HEK293 (cell line): ENCODE results near the gene GHRH.

Source experiments
- CTCF ChIP-seq: fragments of 450-650 bp; formaldehyde crosslinking; IDR thresholded peaks from 2 replicates; pipeline ENCODE4 v1.5.1; 2016; ENCODE audit warnings: missing biosample characterization, missing genetic modification characterization
- PATZ1 ChIP-seq: fragments of 450-650 bp; formaldehyde crosslinking; IDR thresholded peaks from 2 replicates; pipeline ENCODE4 v1.5.1; 2016; ENCODE audit warnings: missing biosample characterization, missing genetic modification characterization
- SP2 ChIP-seq: fragments of 450-650 bp; formaldehyde crosslinking; IDR thresholded peaks from 2 replicates; pipeline ENCODE4 v1.5.1; 2016; ENCODE audit warnings: missing biosample characterization, missing genetic modification characterization
- ZNF132 ChIP-seq: fragments of 450-650 bp; formaldehyde crosslinking; IDR thresholded peaks from 2 replicates; pipeline ENCODE4 v1.5.1; 2017; ENCODE audit warnings: missing biosample characterization, missing genetic modification characterization, borderline replicate concordance
- ZNF202 ChIP-seq: fragments of 450-650 bp; formaldehyde crosslinking; IDR thresholded peaks from 2 replicates; pipeline ENCODE4 v1.5.1; 2016; ENCODE audit warnings: missing biosample characterization, missing genetic modification characterization, borderline replicate concordance
- ZNF660 ChIP-seq: fragments of 450-650 bp; IDR thresholded peaks from 2 replicates; pipeline ENCODE4 v1.5.1; 2018; ENCODE audit warnings: missing biosample characterization, mild to moderate bottlenecking, missing genetic modification characterization
- ZNF776 ChIP-seq: fragments of 450-650 bp; formaldehyde crosslinking; IDR thresholded peaks from 2 replicates; pipeline ENCODE4 v1.5.0; 2017; ENCODE audit warnings: missing biosample characterization, missing genetic modification characterization, borderline replicate concordance
- TF ChIP-seq, protein P1 (sequence below): fragments of 450-650 bp; formaldehyde crosslinking; IDR thresholded peaks from 2 replicates; pipeline ENCODE4 v1.5.1; 2017; ENCODE audit warnings: missing biosample characterization, missing genetic modification characterization

GRCh38 chr20:37240337-37241067, 21.1 kb downstream of the GHRH start:
- TF ChIP-seq ZNF776 (tag by site-specific recombination) (no peak), CTCF (tag by site-specific recombination) (no peak), ZNF132 (tag by site-specific recombination) (no peak), SP2 (no peak), PATZ1 (tag by site-specific recombination) (no peak), ZNF202 (tag by site-specific recombination) (no peak), ZNF660 (tag by site-specific recombination) (no peak)
- TF ChIP-seq, protein P1, sequence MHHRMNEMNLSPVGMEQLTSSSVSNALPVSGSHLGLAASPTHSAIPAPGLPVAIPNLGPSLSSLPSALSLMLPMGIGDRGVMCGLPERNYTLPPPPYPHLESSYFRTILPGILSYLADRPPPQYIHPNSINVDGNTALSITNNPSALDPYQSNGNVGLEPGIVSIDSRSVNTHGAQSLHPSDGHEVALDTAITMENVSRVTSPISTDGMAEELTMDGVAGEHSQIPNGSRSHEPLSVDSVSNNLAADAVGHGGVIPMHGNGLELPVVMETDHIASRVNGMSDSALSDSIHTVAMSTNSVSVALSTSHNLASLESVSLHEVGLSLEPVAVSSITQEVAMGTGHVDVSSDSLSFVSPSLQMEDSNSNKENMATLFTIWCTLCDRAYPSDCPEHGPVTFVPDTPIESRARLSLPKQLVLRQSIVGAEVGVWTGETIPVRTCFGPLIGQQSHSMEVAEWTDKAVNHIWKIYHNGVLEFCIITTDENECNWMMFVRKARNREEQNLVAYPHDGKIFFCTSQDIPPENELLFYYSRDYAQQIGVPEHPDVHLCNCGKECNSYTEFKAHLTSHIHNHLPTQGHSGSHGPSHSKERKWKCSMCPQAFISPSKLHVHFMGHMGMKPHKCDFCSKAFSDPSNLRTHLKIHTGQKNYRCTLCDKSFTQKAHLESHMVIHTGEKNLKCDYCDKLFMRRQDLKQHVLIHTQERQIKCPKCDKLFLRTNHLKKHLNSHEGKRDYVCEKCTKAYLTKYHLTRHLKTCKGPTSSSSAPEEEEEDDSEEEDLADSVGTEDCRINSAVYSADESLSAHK (tag by site-specific recombination), result no peak
